Brain microvascular endothelial cell (primary cell): ENCODE results near the gene CR1L.
"Not testable (repeated sequence)": the region's sequence is repeated elsewhere in the genome, so short reads cannot be mapped to it uniquely, and the experiment has no call there.

Source experiments
- DNase-seq: peaks from one replicate; pipeline ENCODE4 v3.0.0-alpha.2; 2020
- H3K27ac ChIP-seq: fragments of 250-450 bp; sonication (Bioruptor Pico); 2 replicates; pipeline ENCODE4 v1.5.1; 2020; ENCODE audit warnings: mild to moderate bottlenecking, moderate library complexity
- H3K27me3 ChIP-seq: fragments of 250-450 bp; sonication (Bioruptor Pico); replicated peaks from 2 replicates; pipeline ENCODE4 v1.5.1; 2020; ENCODE audit warnings: mild to moderate bottlenecking
- H3K36me3 ChIP-seq: fragments of 250-450 bp; sonication (Bioruptor Pico); replicated peaks from 2 replicates; pipeline ENCODE4 v1.5.1; 2020; ENCODE audit warnings: mild to moderate bottlenecking
- H3K4me3 ChIP-seq: 2 replicates; pipeline ENCODE4 v1.5.1; 2011; ENCODE audit warnings: low read depth, mild to moderate bottlenecking, control low read depth, low read length, moderate library complexity
- CTCF ChIP-seq: IDR thresholded peaks from 2 replicates; pipeline ENCODE4 v1.5.1; 2011; ENCODE audit warnings: low read depth, mild to moderate bottlenecking, moderate library complexity, low read length, control low read depth, inconsistent platforms; ENCODE audit errors: missing control alignments
- in situ Hi-C: cut with HindIII; loops from 2 replicates; pipeline ENCODE4 v1.10.0; 2017; ENCODE audit warnings: low sequenced_read_pairs, low pct_ligation_motif_present

Gene CR1L

GRCh38 chr1:207658904-207659485 lies 14.1 kb downstream of the CR1L start:
- H3K36me3 ChIP-seq = no peaks in the 10 kb centered on the region
- in situ Hi-C loops = no loop called here
- no peak overlapping the region for H3K27ac ChIP-seq
- TF ChIP-seq CTCF = no peak
- no peak for DNase-seq
- H3K4me3 ChIP-seq = no peak overlapping the region
- no peaks in the 10 kb centered on the region for H3K27me3 ChIP-seq

GRCh38 chr1:207659545-207660153 lies 14.7 kb downstream of the CR1L start:
- no peaks in the 10 kb centered on the region for H3K36me3 ChIP-seq
- H3K27ac ChIP-seq = no peak overlapping the region
- no peak overlapping the region for H3K4me3 ChIP-seq
- no peaks in the 10 kb centered on the region for H3K27me3 ChIP-seq
- in situ Hi-C loops = no loop called here
- DNase-seq = no peak
- TF ChIP-seq CTCF = no peak

- DNase-seq, H3K27me3 ChIP-seq, H3K27ac ChIP-seq, H3K4me3 ChIP-seq, in situ Hi-C loops, H3K36me3 ChIP-seq: not testable (repeated sequence)
These were observed 16.5 kb downstream of the CR1L start for GRCh38 chr1:207661420-207661819.

- in situ Hi-C loops = no loop called here
These were observed 21.4 kb downstream of the CR1L start for GRCh38 chr1:207666342-207666741.

GRCh38 chr1:207669528-207670009 lies 24.6 kb downstream of the CR1L start:
- no peak overlapping the region for H3K4me3 ChIP-seq
- H3K36me3 ChIP-seq = no peaks in the 10 kb centered on the region
- no peak for DNase-seq
- peaks cover 41% of the 10 kb centered on the region for H3K27me3 ChIP-seq
- in situ Hi-C loops = no loop called here
- no peak for TF ChIP-seq CTCF
- no peak overlapping the region for H3K27ac ChIP-seq

More at GRCh38 chr1:207666342-207666741, 21.4 kb downstream of the CR1L start:
- no peak for TF ChIP-seq CTCF
- no peak overlapping the region for H3K4me3 ChIP-seq
- no peak overlapping the region for H3K27ac ChIP-seq
- H3K36me3 ChIP-seq = no peaks in the 10 kb centered on the region
- DNase-seq = no peak
- peaks cover 34% of the 10 kb centered on the region for H3K27me3 ChIP-seq

GRCh38 chr1:207670192-207670591 lies 25.3 kb downstream of the CR1L start:
- Histone ChIP-seq H3K27ac (no peak overlapping the region), H3K4me3 (no peak overlapping the region), H3K36me3 (no peaks in the 10 kb centered on the region), H3K27me3 (peaks cover 41% of the 10 kb centered on the region)
- no peak for TF ChIP-seq CTCF
- in situ Hi-C loops = no loop called here
- no peak for DNase-seq
